Measurements from ENCODE around the gene RXFP4.

Gene RXFP4

GRCh38 chr1:155970531-155971167 is 29.2 kb downstream of the RXFP4 start:
- TF ChIP-seq, protein P1, sequence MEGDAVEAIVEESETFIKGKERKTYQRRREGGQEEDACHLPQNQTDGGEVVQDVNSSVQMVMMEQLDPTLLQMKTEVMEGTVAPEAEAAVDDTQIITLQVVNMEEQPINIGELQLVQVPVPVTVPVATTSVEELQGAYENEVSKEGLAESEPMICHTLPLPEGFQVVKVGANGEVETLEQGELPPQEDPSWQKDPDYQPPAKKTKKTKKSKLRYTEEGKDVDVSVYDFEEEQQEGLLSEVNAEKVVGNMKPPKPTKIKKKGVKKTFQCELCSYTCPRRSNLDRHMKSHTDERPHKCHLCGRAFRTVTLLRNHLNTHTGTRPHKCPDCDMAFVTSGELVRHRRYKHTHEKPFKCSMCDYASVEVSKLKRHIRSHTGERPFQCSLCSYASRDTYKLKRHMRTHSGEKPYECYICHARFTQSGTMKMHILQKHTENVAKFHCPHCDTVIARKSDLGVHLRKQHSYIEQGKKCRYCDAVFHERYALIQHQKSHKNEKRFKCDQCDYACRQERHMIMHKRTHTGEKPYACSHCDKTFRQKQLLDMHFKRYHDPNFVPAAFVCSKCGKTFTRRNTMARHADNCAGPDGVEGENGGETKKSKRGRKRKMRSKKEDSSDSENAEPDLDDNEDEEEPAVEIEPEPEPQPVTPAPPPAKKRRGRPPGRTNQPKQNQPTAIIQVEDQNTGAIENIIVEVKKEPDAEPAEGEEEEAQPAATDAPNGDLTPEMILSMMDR (IDR thresholded peaks at IDR 0.05; ENCODE audit: low read depth, low read length), result no peak
- H3K4me3 ChIP-seq (replicated peaks in 1 of 2; ENCODE audit: low read depth in 2 of 2, low read length in 2 of 2), result no peak overlapping the region
- peak; percentile 70 to 79 for DNase-seq (ENCODE audit: low read depth in 2 of 2)

- no peak overlapping the region for H3K4me3 ChIP-seq (replicated peaks in 1 of 2; ENCODE audit: low read depth in 2 of 2, low read length in 2 of 2)
- DNase-seq (ENCODE audit: low read depth in 2 of 2), result no peak
- TF ChIP-seq, protein P1 (IDR thresholded peaks at IDR 0.05; ENCODE audit: low read depth, low read length), result no peak
These were observed 30.7 kb downstream of the RXFP4 start for GRCh38 chr1:155971910-155972809.

- DNase-seq (ENCODE audit: low read depth in 2 of 2), result no peak
- TF ChIP-seq, protein P1 (IDR thresholded peaks at IDR 0.05; ENCODE audit: low read depth, low read length), result no peak
- H3K4me3 ChIP-seq (replicated peaks in 1 of 2; ENCODE audit: low read depth in 2 of 2, low read length in 2 of 2), result no peak overlapping the region
These were observed 32.3 kb downstream of the RXFP4 start for GRCh38 chr1:155973723-155974122.

GRCh38 chr1:155974208-155975115 is 33.0 kb downstream of the RXFP4 start:
- H3K4me3 ChIP-seq (replicated peaks in 1 of 2; ENCODE audit: low read depth in 2 of 2, low read length in 2 of 2), result peak overlapping the region in 1 of 2 donors; percentile 87
- TF ChIP-seq, protein P1 (IDR thresholded peaks at IDR 0.05; ENCODE audit: low read depth, low read length), result no peak
- no peak for DNase-seq (ENCODE audit: low read depth in 2 of 2)

DNA sequence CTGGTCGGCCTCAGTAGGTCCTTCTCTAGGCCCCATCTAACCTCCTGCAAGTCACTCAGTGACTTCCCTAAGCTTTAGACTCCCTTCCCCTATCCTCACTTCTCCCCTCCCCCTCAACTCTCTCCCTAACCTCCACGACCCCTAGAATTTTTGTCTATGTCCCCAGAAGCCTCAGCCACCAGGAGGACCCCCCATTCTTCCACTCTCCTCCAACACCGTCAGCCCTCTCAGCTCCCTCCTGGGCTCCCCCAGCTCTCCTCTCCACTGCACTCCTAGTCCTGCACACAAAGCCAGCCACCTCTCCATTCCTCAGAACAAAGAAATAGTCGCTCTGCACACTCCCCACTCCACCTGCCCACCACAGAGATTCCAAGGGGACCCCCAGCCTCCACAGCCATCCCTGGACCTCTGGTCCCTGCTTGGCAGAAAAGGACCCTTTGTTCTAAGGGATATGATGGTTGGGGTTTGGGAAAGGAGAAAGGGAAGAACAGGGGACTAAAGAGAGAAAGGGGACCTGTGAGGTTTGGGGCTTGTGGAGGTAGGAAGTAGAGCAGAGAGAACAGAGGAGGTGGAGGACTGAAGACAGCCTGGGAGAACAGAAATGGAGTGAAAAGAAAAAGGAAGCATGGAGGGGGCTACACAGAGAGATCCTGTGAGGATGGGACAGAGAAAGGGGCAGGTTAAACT is 34.1 kb downstream of the RXFP4 start:
- H3K4me3 ChIP-seq (replicated peaks in 1 of 2; ENCODE audit: low read depth in 2 of 2, low read length in 2 of 2), result peak overlapping the region; percentile 87 to 94
- TF ChIP-seq, protein P1 (IDR thresholded peaks at IDR 0.05; ENCODE audit: low read depth, low read length), result no peak

More for the DNA sequence above, 34.1 kb downstream of the RXFP4 start:
- DNase-seq (ENCODE audit: low read depth in 2 of 2), result no peak
